ENCODE data around the gene DNAJC27.
A peak's percentile ranks its signal among the peaks of the same experiment; 100 is the strongest.

The DNAJC27 gene

GRCh38 chr2:24925815-24926214, 45.9 kb downstream of the DNAJC27 start:
- DNase-seq, result no peak

GRCh38 chr2:24924732-24925131, 47.0 kb downstream of the DNAJC27 start:
- DNase-seq, result no peak

- no peak for DNase-seq
Measured at GRCh38 chr2:24924266-24924665, 47.5 kb downstream of the DNAJC27 start.

GRCh38 chr2:24923106-24923505, 48.6 kb downstream of the DNAJC27 start:
- no peak for DNase-seq

- DNase-seq, result no peak
Measured at GRCh38 chr2:24922556-24922955, 49.2 kb downstream of the DNAJC27 start.

- DNase-seq, result no peak
Measured at GRCh38 chr2:24920809-24921441, 50.8 kb downstream of the DNAJC27 start.

- DNase-seq, result peak in 10 of 14 donors; percentile 21 to 64 (median 32)
Measured at GRCh38 chr2:24920098-24920808, 51.5 kb downstream of the DNAJC27 start, which contains the start of gene ADCY3. TSS of gene ADCY3 (minus strand) at chr2:24920237. CDS start at chr2:24918987, 1,250 bp downstream.

GRCh38 chr2:24919506-24920097, 52.2 kb downstream of the DNAJC27 start:
- no peak for DNase-seq

GRCh38 chr2:24919037-24919505, 52.7 kb downstream of the DNAJC27 start:
- DNase-seq, result peak in 1 of 14 donors; percentile 40

- DNase-seq, result no peak
Measured at GRCh38 chr2:24918326-24919036, 53.3 kb downstream of the DNAJC27 start.

GRCh38 chr2:24917731-24918325, 53.9 kb downstream of the DNAJC27 start:
- no peak for DNase-seq

- no peak for DNase-seq
Measured at GRCh38 chr2:24917086-24917485, 54.7 kb downstream of the DNAJC27 start.

GRCh38 chr2:24915796-24916195, 56.0 kb downstream of the DNAJC27 start:
- DNase-seq, result no peak

GRCh38 chr2:24915175-24915574, 56.6 kb downstream of the DNAJC27 start:
- DNase-seq, result no peak

- no peak for DNase-seq
Measured at GRCh38 chr2:24914713-24915112, 57.0 kb downstream of the DNAJC27 start.

- DNase-seq, result peak in 1 of 14 donors; percentile 35
Measured at GRCh38 chr2:24913911-24914310, 57.8 kb downstream of the DNAJC27 start.

GRCh38 chr2:24912986-24913385, 58.8 kb downstream of the DNAJC27 start:
- no peak for DNase-seq

- DNase-seq, result no peak
Measured at GRCh38 chr2:24912523-24912922, 59.2 kb downstream of the DNAJC27 start.

- no peak for DNase-seq
Measured at GRCh38 chr2:24910245-24910644, 61.5 kb downstream of the DNAJC27 start.

- DNase-seq, result no peak
Measured at GRCh38 chr2:24909555-24910177, 62.1 kb downstream of the DNAJC27 start.

GRCh38 chr2:24908461-24908901, 63.3 kb downstream of the DNAJC27 start:
- no peak for DNase-seq

GRCh38 chr2:24907116-24907515, 64.6 kb downstream of the DNAJC27 start:
- DNase-seq, result no peak

All from C1 segment of cervical spinal cord (tissue), 14 donors.